GM12801 (cell line): ENCODE data around the gene PCDHGB5.

Experiments
- CTCF ChIP-seq: IDR thresholded peaks from one replicate; pipeline ENCODE4 v1.5.1; 2011; ENCODE audit warnings: control low read depth; ENCODE audit not compliant: insufficient read length; ENCODE audit errors: extremely low read depth

The PCDHGB5 gene

GRCh38 chr5:141359790-141360426, 37.8 kb upstream of the PCDHGB5 start, which contains the start of gene PCDHGB2:
Gene PCDHGB2 (plus strand): TSS chr5:141359994. CDS start chr5:141360136, 142 bp downstream.
- TF ChIP-seq CTCF = no peak

DNA sequence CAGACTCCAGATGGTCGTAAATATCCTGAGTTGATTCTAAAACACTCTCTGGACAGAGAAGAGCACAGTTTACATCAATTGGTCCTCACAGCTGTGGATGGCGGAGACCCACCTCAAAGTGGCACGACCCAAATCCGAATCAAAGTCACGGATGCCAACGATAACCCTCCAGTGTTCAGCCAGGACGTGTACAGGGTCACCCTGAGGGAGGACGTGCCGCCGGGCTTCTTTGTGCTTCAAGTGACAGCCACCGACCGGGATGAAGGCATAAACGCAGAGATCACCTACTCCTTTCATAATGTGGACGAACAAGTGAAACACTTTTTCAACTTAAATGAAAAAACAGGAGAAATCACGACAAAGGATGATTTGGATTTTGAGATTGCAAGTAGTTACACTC, 37.1 kb upstream of the PCDHGB5 start:
- no peak for TF ChIP-seq CTCF

DNA sequence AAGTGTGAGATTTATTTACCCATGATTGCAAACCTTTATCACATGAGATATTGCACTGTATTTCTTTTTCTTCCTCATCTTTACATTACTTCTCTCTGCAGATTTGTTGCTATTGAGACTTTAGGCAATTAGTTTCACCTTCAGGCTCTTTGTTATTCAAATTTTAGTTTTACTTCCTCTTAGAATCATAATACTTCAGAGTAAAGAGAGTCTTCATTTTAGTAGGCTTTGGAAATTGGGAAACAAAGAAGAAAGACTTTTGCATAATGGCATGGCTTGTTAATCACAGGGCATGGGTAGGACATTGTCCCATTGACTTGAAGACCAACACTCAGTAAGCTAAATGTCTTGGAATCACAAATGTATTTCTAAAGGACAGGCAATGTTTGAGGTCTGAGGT, 35.0 kb upstream of the PCDHGB5 start:
- no peak for TF ChIP-seq CTCF

- TF ChIP-seq CTCF = no peak
These were observed 33.6 kb upstream of the PCDHGB5 start, which contains the start of gene PCDHGA5 for GRCh38 chr5:141363952-141364660. Gene PCDHGA5 (plus strand): TSS chr5:141364162. CDS start chr5:141364331, 169 bp downstream.

GRCh38 chr5:141366016-141366896, 31.5 kb upstream of the PCDHGB5 start:
- no peak for TF ChIP-seq CTCF

DNA sequence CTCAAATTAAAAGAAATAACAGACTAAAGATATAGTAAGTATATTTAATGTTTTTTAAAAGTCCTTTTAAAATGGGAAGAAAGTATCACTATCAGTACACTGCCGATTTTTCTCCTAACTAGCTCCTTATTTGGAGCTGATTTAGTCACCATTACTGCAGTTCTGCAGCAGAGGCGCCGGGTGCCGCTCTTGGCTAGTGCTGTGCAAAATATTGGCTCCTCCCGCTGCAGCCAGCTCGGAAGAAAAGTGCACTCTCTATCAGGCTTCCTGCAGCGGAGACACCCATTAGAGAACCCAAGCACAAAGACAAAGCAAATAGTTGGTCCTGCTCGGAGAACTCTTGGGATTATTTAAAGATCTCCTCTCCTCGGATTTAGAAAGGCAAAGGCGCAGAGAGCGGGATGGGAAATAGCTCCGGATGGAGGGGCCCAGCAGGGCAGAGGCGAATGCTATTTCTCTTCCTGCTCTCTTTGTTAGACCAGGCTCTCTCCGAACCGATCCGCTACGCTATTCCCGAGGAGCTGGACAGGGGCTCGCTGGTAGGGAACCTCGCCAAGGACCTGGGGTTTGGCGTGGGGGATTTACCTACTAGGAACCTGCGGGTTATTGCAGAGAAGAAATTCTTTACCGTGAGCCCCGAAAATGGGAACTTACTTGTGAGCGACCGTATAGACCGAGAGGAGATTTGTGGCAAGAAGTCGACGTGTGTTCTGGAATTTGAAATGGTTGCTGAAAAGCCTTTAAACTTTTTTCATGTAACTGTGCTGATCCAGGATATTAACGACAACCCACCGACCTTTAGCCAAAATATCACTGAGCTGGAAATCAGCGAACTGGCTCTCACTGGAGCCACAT, 27.5 kb upstream of the PCDHGB5 start, which contains the start of gene PCDHGB3:
Gene PCDHGB3 (plus strand): TSS at position 249 of the 855 bp plus-strand sequence. CDS start 153 bp downstream, at position 402.
- no peak for TF ChIP-seq CTCF
